Small intestine (tissue), 16 donors: ENCODE data around the gene HBA1. TPM values are rescaled to one million over a fixed set of nuclear protein-coding genes. Genes with fewer than 3 reads are reported as not detected.
"Not testable (repeated sequence)": the region's sequence is repeated elsewhere in the genome, so short reads cannot be mapped to it uniquely, and the experiment has no call there.

Experiments used
- DNase-seq, 2 donors: peaks; one replicate each; pipeline versions ENCODE4 v3.0.0 to v3.0.0-alpha.2; 2013
- FAIRE-seq: peaks from 2 replicates; lab custom pipeline; 2012; peaks lifted over from hg19 to GRCh38; lab: Jason Lieb, UNC
- H3K27ac ChIP-seq, 3 donors: one replicate each; pipeline ENCODE4 v1.5.1; 2013; ENCODE audit warnings: low read length in 2 of 3, mild to moderate bottlenecking in 2 of 3, control low read depth in 1 of 3, inconsistent platforms in 1 of 3, low read depth in 1 of 3, moderate library complexity in 1 of 3
- H3K27me3 ChIP-seq, 3 donors: one replicate each; pipeline ENCODE4 v1.6.1; 2013; ENCODE audit warnings: low read length in 3 of 3, inconsistent platforms in 1 of 3; ENCODE audit not compliant: control insufficient read depth in 3 of 3, insufficient read depth in 3 of 3
- H3K36me3 ChIP-seq, 3 donors: one replicate each; pipeline ENCODE4 v1.6.1; 2013; ENCODE audit warnings: low read length in 3 of 3, inconsistent platforms in 1 of 3, low read depth in 1 of 3, mild to moderate bottlenecking in 1 of 3, moderate library complexity in 1 of 3; ENCODE audit not compliant: control insufficient read depth in 3 of 3, insufficient read depth in 2 of 3
- H3K4me1 ChIP-seq, 3 donors: one replicate each; pipeline ENCODE4 v1.6.1; 2013; ENCODE audit warnings: low read length in 2 of 3, inconsistent platforms in 1 of 3, low read depth in 1 of 3, mild to moderate bottlenecking in 1 of 3, moderate library complexity in 1 of 3; ENCODE audit not compliant: control insufficient read depth in 3 of 3, insufficient read depth in 2 of 3
- H3K4me3 ChIP-seq, 3 donors: one replicate each; pipeline ENCODE4 v1.5.1; 2013; ENCODE audit warnings: low read length in 3 of 3, control low read depth in 1 of 3, inconsistent platforms in 1 of 3, low read depth in 1 of 3, mild to moderate bottlenecking in 1 of 3, moderate library complexity in 1 of 3
- H3K9me3 ChIP-seq, 2 donors: one replicate each; pipeline ENCODE4 v1.6.1; 2013; ENCODE audit warnings: low read depth in 1 of 2, low read length in 1 of 2; ENCODE audit not compliant: control insufficient read depth in 2 of 2, insufficient read depth in 1 of 2
- WGBS, 3 donors: extraction: QIAGEN DNeasy Blood & Tissue Kit; methylation state at CpG; one replicate each; pipeline ENCODE4 v1.1.7; 2013; 5-methylcytosine and 5-hydroxymethylcytosine counted together
- long read RNA-seq, 10 donors: transcript quantifications; one replicate each; lab custom pipeline, GENCODE V29; 2026
- polyA plus RNA-seq, 4 donors: library from polyadenylated mRNA; stranded (reverse) in 3 of 4; unstranded in 1 of 4; fragments of 200-250 nt in 3 of 4; fragments of 120-200 nt in 1 of 4; gene quantifications; one replicate each; pipeline versions ENCODE4 v1.2.1 to v1.2.3, GENCODE V29; 2013
- donor health status: healthy with polysubstance abuse.
- donor health status: control.
- donor health status: control.
- donor health status: Bipolar disorder and iron deficiency.
- donor health status: healthy.

HBA1 gene
- polyA plus RNA-seq = 100 to 1,000 TPM in 1 of 4 donors, 1 to 10 TPM in 2, not detected in 1; 4.2 to 305 (median 4.3) TPM
- long read RNA-seq, donor 1 = 0 reads
- long read RNA-seq, donor 2, transcript HBA1-201 (3 exons, 577 nt) = major isoform, 173 of 192 reads
- long read RNA-seq, donor 2, transcript HBA1-203 (2 exons, 674 nt) = minor isoform, 11 of 192 reads
- long read RNA-seq, donor 2, transcript HBA1-204 (2 exons, 410 nt) = minor isoform, 8 of 192 reads
- long read RNA-seq, donor 2, partial matches to known transcripts = 0 of 192 reads
- long read RNA-seq, donor 2, other reads (novel, unspliced or antisense) = 0 of 192 reads
- long read RNA-seq, donor 3, transcript HBA1-201 (3 exons, 577 nt) = major isoform, 151 of 175 reads
- long read RNA-seq, donor 3, transcript HBA1-203 (2 exons, 674 nt) = minor isoform, 13 of 175 reads
- long read RNA-seq, donor 3, partial matches to known transcripts = 9 of 175 reads
- long read RNA-seq, donor 3, other reads (novel, unspliced or antisense) = 0 of 175 reads
- long read RNA-seq, donor 4, transcript HBA1-201 (3 exons, 577 nt) = major isoform, 7 of 11 reads
- long read RNA-seq, donor 4, partial matches to known transcripts = 0 of 11 reads
- long read RNA-seq, donor 4, other reads (novel, unspliced or antisense) = 0 of 11 reads
- long read RNA-seq, donor 5, transcript HBA1-201 (3 exons, 577 nt) = major isoform, 40 of 46 reads
- long read RNA-seq, donor 5, transcript HBA1-203 (2 exons, 674 nt) = minor isoform, 5 of 46 reads
- long read RNA-seq, donor 5, partial matches to known transcripts = 0 of 46 reads
- long read RNA-seq, donor 5, other reads (novel, unspliced or antisense) = 0 of 46 reads
- long read RNA-seq, donor 6, transcript HBA1-204 (2 exons, 410 nt) = minor isoform, 6 of 188 reads
- long read RNA-seq, donor 6, transcript HBA1-201 (3 exons, 577 nt) = major isoform, 174 of 188 reads
- long read RNA-seq, donor 6, transcript HBA1-203 (2 exons, 674 nt) = minor isoform, 8 of 188 reads
- long read RNA-seq, donor 6, partial matches to known transcripts = 0 of 188 reads
- long read RNA-seq, donor 6, other reads (novel, unspliced or antisense) = 0 of 188 reads
- long read RNA-seq, donor 7, transcript HBA1-203 (2 exons, 674 nt) = minor isoform, 88 of 1,944 reads
- long read RNA-seq, donor 7, transcript HBA1-202 (3 exons, 504 nt) = minor isoform, 7 of 1,944 reads
- long read RNA-seq, donor 7, transcript HBA1-201 (3 exons, 577 nt) = major isoform, 1,801 of 1,944 reads
- long read RNA-seq, donor 7, transcript HBA1-204 (2 exons, 410 nt) = minor isoform, 42 of 1,944 reads
- long read RNA-seq, donor 7, partial matches to known transcripts = 6 of 1,944 reads
- long read RNA-seq, donor 7, other reads (novel, unspliced or antisense) = 0 of 1,944 reads
- long read RNA-seq, donor 8, transcript HBA1-201 (3 exons, 577 nt) = major isoform, 827 of 903 reads
- long read RNA-seq, donor 8, transcript HBA1-203 (2 exons, 674 nt) = minor isoform, 58 of 903 reads
- long read RNA-seq, donor 8, transcript HBA1-204 (2 exons, 410 nt) = minor isoform, 18 of 903 reads
- long read RNA-seq, donor 8, partial matches to known transcripts = 0 of 903 reads
- long read RNA-seq, donor 8, other reads (novel, unspliced or antisense) = 0 of 903 reads
- long read RNA-seq, donor 9, transcript HBA1-203 (2 exons, 674 nt) = minor isoform, 7 of 130 reads
- long read RNA-seq, donor 9, transcript HBA1-201 (3 exons, 577 nt) = major isoform, 118 of 130 reads
- long read RNA-seq, donor 9, partial matches to known transcripts = 0 of 130 reads
- long read RNA-seq, donor 9, other reads (novel, unspliced or antisense) = 0 of 130 reads
- long read RNA-seq, donor 10, transcript HBA1-204 (2 exons, 410 nt) = minor isoform, 10 of 315 reads
- long read RNA-seq, donor 10, transcript HBA1-201 (3 exons, 577 nt) = major isoform, 286 of 315 reads
- long read RNA-seq, donor 10, transcript HBA1-203 (2 exons, 674 nt) = minor isoform, 17 of 315 reads
- long read RNA-seq, donor 10, partial matches to known transcripts = 0 of 315 reads
- long read RNA-seq, donor 10, other reads (novel, unspliced or antisense) = 0 of 315 reads

- not testable (repeated sequence) for H3K27ac ChIP-seq, DNase-seq, FAIRE-seq, H3K4me1 ChIP-seq, H3K9me3 ChIP-seq, H3K36me3 ChIP-seq
- H3K4me3 ChIP-seq = peak within 1 kb of the TSS in 1 of 3 donors; percentile 7
- 0 to 5% (median 5%) methylated on average over 17 to 41 of the region's 88 CpGs for WGBS, 3 donors
- peaks cover 10 to 60% (median 20%) of the 10 kb centered on the region in 3 donors for H3K27me3 ChIP-seq
These were observed at the start of gene HBA1 for GRCh38 chr16:176477-177382. TSS of gene HBA1 (plus strand) at chr16:176680. CDS start at chr16:176717, 37 bp downstream.

- FAIRE-seq = no peak
These were observed 47.4 kb upstream of the HBA1 start for GRCh38 chr16:129075-129474.

GRCh38 chr16:130533-131173 is 45.8 kb upstream of the HBA1 start:
- Histone ChIP-seq H3K4me3 (no peak overlapping the region), H3K27ac (no peak overlapping the region), H3K9me3 (no peaks in the 10 kb centered on the region), H3K27me3 (no peaks in the 10 kb centered on the region), H3K4me1 (no peaks in the 10 kb centered on the region), H3K36me3 (peaks cover 0 to 16% (median 0%) of the 10 kb centered on the region in 3 donors)
- DNase-seq = no peak
- 84 to 93% (median 84%) methylated on average over 15 of the region's 15 CpGs for WGBS, 3 donors
- FAIRE-seq = no peak

More at GRCh38 chr16:129075-129474, 47.4 kb upstream of the HBA1 start:
- H3K4me3 ChIP-seq = no peak overlapping the region
- H3K4me1 ChIP-seq = no peaks in the 10 kb centered on the region
- 84 to 96% (median 89%) methylated on average over 2 of the region's 2 CpGs for WGBS, 3 donors
- no peak for DNase-seq
- no peaks in the 10 kb centered on the region for H3K9me3 ChIP-seq
- no peak overlapping the region for H3K27ac ChIP-seq
- H3K36me3 ChIP-seq = peaks cover 0 to 27% (median 0%) of the 10 kb centered on the region in 3 donors
- H3K27me3 ChIP-seq = no peaks in the 10 kb centered on the region

GRCh38 chr16:132120-132519 is 44.4 kb upstream of the HBA1 start:
- no peak overlapping the region for H3K4me3 ChIP-seq
- no peak overlapping the region for H3K27ac ChIP-seq
- DNase-seq = no peak
- FAIRE-seq = no peak
- no peaks in the 10 kb centered on the region for H3K4me1 ChIP-seq
- no peaks in the 10 kb centered on the region for H3K27me3 ChIP-seq
- no peaks in the 10 kb centered on the region for H3K9me3 ChIP-seq
- peaks cover 0 to 13% (median 0%) of the 10 kb centered on the region in 3 donors for H3K36me3 ChIP-seq
- 92 to 96% (median 95%) methylated on average over 7 of the region's 7 CpGs for WGBS, 3 donors

- Histone ChIP-seq H3K4me3 (no peak overlapping the region), H3K9me3 (no peaks in the 10 kb centered on the region), H3K27ac (no peak overlapping the region), H3K4me1 (peaks cover 0 to 6% (median 0%) of the 10 kb centered on the region in 3 donors), H3K27me3 (no peaks in the 10 kb centered on the region), H3K36me3 (peaks cover 0 to 10% (median 2%) of the 10 kb centered on the region in 3 donors)
- no peak for DNase-seq
- FAIRE-seq = no peak
- 95 to 96% (median 96%) methylated on average over 2 of the region's 2 CpGs for WGBS, 3 donors
These were observed 42.8 kb upstream of the HBA1 start for GRCh38 chr16:133716-134115.

- DNase-seq (peak in 1 of 2 donors; percentile 42), FAIRE-seq (no peak)
- Histone ChIP-seq H3K4me1 (peaks cover 0 to 6% (median 0%) of the 10 kb centered on the region in 3 donors), H3K36me3 (peaks cover 0 to 2% (median 0%) of the 10 kb centered on the region in 3 donors), H3K27me3 (no peaks in the 10 kb centered on the region), H3K4me3 (peak overlapping the region; percentile 65 to 96 (median 73)), H3K9me3 (no peaks in the 10 kb centered on the region), H3K27ac (peak overlapping the region in 1 of 3 donors; percentile 55)
- WGBS, 3 donors = 0 to 2% (median 1%) methylated on average over 22 to 30 of the region's 30 CpGs
These were observed 38.4 kb upstream of the HBA1 start for GRCh38 chr16:138049-138417.
